Fibroblast of lung (primary cell): Measurements from ENCODE around the gene ARMC10.

Experiments
- EZH2 ChIP-seq: IDR thresholded peaks from 2 replicates; pipeline ENCODE4 v1.5.1; 2012; ENCODE audit warnings: low read length, control low read depth, mild to moderate bottlenecking; ENCODE audit errors: missing control alignments
- TF ChIP-seq, protein P1 (sequence below), 2 donors: IDR thresholded peaks in 1 of 2; conservative IDR thresholded peaks in 1 of 2; 1 replicate in 1 of 2; 2 replicates in 1 of 2; pipeline ENCODE4 v1.5.1; 2011 to 2012; ENCODE audit warnings: low read length in 2 of 2, control low read depth in 1 of 2, inconsistent platforms in 1 of 2, low read depth in 1 of 2, mild to moderate bottlenecking in 1 of 2

DNA sequence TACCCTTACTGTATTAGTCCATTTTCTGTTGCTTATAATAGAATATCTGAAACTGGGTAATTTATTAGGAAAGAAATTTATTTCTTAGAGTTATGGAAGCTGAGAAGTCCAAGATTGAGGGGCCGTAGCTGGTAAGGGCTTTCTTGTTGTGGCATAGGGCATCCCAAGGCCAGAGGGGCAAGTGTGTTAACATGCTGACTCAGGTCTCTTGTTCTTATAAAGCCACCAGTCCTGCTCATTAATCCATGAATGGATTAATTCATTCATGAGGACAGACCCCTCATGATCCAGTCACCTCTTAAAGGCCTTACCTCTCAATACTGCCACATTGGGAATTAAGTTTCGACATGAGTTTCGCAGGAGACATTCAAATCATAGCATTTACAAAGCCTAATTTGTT lies 2.4 kb downstream of the ARMC10 start:
- TF ChIP-seq, protein P1, sequence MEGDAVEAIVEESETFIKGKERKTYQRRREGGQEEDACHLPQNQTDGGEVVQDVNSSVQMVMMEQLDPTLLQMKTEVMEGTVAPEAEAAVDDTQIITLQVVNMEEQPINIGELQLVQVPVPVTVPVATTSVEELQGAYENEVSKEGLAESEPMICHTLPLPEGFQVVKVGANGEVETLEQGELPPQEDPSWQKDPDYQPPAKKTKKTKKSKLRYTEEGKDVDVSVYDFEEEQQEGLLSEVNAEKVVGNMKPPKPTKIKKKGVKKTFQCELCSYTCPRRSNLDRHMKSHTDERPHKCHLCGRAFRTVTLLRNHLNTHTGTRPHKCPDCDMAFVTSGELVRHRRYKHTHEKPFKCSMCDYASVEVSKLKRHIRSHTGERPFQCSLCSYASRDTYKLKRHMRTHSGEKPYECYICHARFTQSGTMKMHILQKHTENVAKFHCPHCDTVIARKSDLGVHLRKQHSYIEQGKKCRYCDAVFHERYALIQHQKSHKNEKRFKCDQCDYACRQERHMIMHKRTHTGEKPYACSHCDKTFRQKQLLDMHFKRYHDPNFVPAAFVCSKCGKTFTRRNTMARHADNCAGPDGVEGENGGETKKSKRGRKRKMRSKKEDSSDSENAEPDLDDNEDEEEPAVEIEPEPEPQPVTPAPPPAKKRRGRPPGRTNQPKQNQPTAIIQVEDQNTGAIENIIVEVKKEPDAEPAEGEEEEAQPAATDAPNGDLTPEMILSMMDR (conservative IDR thresholded peaks at IDR 0.05 in 1 of 2, IDR thresholded peaks at IDR 0.05 in 1 of 2; ENCODE audit: low read depth in 1 of 2, low read length in 2 of 2), result no peak
- TF ChIP-seq EZH2, result no peak
